Activated naive CD4-positive, alpha-beta T cell treated with anti-CD3 and anti-CD28 coated beads, Interleukin-2, amount 10 ng/mL, durations not matched to agents 5 hours and 36 hours (primary cell): Measurements from ENCODE around the gene PIH1D1. TPM values are rescaled to one million over a fixed set of nuclear protein-coding genes. Genes with fewer than 3 reads are reported as not detected.

ENCODE experiments used
- microRNA-seq: library from miRNA; unstranded; fragments of <30 nt; microRNA quantifications from one replicate; pipeline ENCODE4 v1.2.0, GENCODE V29; 2022; ENCODE audit warnings: borderline microRNAs expressed, borderline replicate concordance
- total RNA-seq, 2 experiments: library from RNA; stranded (reverse); gene quantifications; one replicate each; pipeline ENCODE4 v1.2.3, GENCODE V29; 2021

PIH1D1 gene
- total RNA-seq: 100 to 1,000 TPM; 175 to 179 TPM

GRCh38 chr19:49451430-49452181 lies at the start of gene PIH1D1:
Gene PIH1D1 (minus strand): TSS chr19:49451814. CDS start chr19:49451574, 240 bp downstream.

GRCh38 chr19:49487277-49488045 lies 35.8 kb upstream of the PIH1D1 start, which contains the start of gene RPL13A:
Gene RPL13A (plus strand): TSS chr19:49487608. CDS start chr19:49487630, 22 bp downstream.

GRCh38 chr19:49473868-49474541 lies 22.4 kb upstream of the PIH1D1 start, which contains the start of gene FLT3LG:
Gene FLT3LG (plus strand): TSS chr19:49474215. CDS start chr19:49474640, 425 bp downstream.

GRCh38 chr19:49453013-49453756 lies 1.6 kb upstream of the PIH1D1 start, which contains the start of gene ALDH16A1:
Gene ALDH16A1 (plus strand): TSS chr19:49453225. CDS start chr19:49453332, 107 bp downstream.

GRCh38 chr19:49441210-49441959 lies 10.2 kb downstream of the PIH1D1 start, which contains the start of gene SLC17A7:
Gene SLC17A7 (minus strand): TSS chr19:49441527. CDS start chr19:49441379, 148 bp downstream.

GRCh38 chr19:49425178-49425577 lies 26.4 kb downstream of the PIH1D1 start, which contains the start of gene GFY:
Gene GFY (plus strand): TSS chr19:49425388. CDS start chr19:49426431, 1,043 bp downstream.

GRCh38 chr19:49423071-49423984 lies 28.3 kb downstream of the PIH1D1 start, which contains the start of gene PTH2:
Gene PTH2 (minus strand): TSS chr19:49423441. CDS start chr19:49423339, 102 bp downstream.

Small RNAs within 50 kb of the gene (microRNA-seq; reads per million reads assigned to microRNA genes)
- 5,606 reads per million, percentile 94 among the genes with 10 or more reads in this experiment for gene MIR150

Other genes starting within 250 kb of the PIH1D1 start
- 1 to 10 TPM; 5.3 to 5.4 TPM for gene SLC6A16, start 126.6 kb downstream of the PIH1D1 start, total RNA-seq
- gene CD37, start 116.4 kb downstream of the PIH1D1 start, total RNA-seq: 100 to 1,000 TPM; 317 to 318 TPM
- not detected for gene TEAD2, start 89.4 kb downstream of the PIH1D1 start, total RNA-seq
- not detected for gene DKKL1, start 87.9 kb downstream of the PIH1D1 start, total RNA-seq
- under 1 TPM; 0.33 to 0.46 TPM for gene KASH5, start 63.6 kb downstream of the PIH1D1 start, total RNA-seq
- 1 to 10 TPM; 1.4 to 1.5 TPM for gene PTH2, start 28.4 kb downstream of the PIH1D1 start, total RNA-seq
- gene GFY, start 26.4 kb downstream of the PIH1D1 start, total RNA-seq: not detected
- under 1 TPM; 0.19 to 0.23 TPM for gene SLC17A7, start 10.3 kb downstream of the PIH1D1 start, total RNA-seq
- 10 to 100 TPM; 45.2 to 49.4 TPM for gene ALDH16A1, start 1.4 kb upstream of the PIH1D1 start, total RNA-seq
- 100 to 1,000 TPM; 398 to 423 TPM for gene FLT3LG, start 22.4 kb upstream of the PIH1D1 start, total RNA-seq
- 1,000 to 10,000 TPM; 3,272 to 3,289 TPM for gene RPL13A, start 35.8 kb upstream of the PIH1D1 start, total RNA-seq
- 1,000 to 10,000 TPM; 3,280 to 3,427 TPM for gene RPS11, start 44.6 kb upstream of the PIH1D1 start, total RNA-seq
- 10 to 100 TPM; 28.0 to 34.5 TPM for gene FCGRT, start 60.8 kb upstream of the PIH1D1 start, total RNA-seq
- 1 to 10 TPM; 1.8 to 2.6 TPM for gene RCN3, start 76.2 kb upstream of the PIH1D1 start, total RNA-seq
- 100 to 1,000 TPM; 408 to 414 TPM for gene NOSIP, start 128.7 kb upstream of the PIH1D1 start, total RNA-seq
- 1 to 10 TPM; 1.8 to 2.2 TPM for gene PRRG2, start 129.5 kb upstream of the PIH1D1 start, total RNA-seq
- 10 to 100 TPM; 39.3 to 40.8 TPM for gene PRR12, start 139.4 kb upstream of the PIH1D1 start, total RNA-seq
- 10 to 100 TPM; 13.7 to 13.8 TPM for gene RRAS, start 188.3 kb upstream of the PIH1D1 start, total RNA-seq
- gene SCAF1, start 190.4 kb upstream of the PIH1D1 start, total RNA-seq: 10 to 100 TPM; 53.6 to 55.0 TPM
- gene IRF3, start 214.0 kb upstream of the PIH1D1 start, total RNA-seq: 100 to 1,000 TPM; 148 to 156 TPM
- 10 to 100 TPM; 47.4 to 50.9 TPM for gene BCL2L12, start 214.1 kb upstream of the PIH1D1 start, total RNA-seq
- 100 to 1,000 TPM; 115 to 116 TPM for gene PRMT1, start 225.5 kb upstream of the PIH1D1 start, total RNA-seq
- gene ADM5, start 237.8 kb upstream of the PIH1D1 start, total RNA-seq: 1 to 10 TPM; 4.8 to 5.3 TPM
- gene CPT1C, start 239.3 kb upstream of the PIH1D1 start, total RNA-seq: 1 to 10 TPM; 1.3 to 1.6 TPM